Measurements from ENCODE around the gene OR11H1.
A peak's percentile ranks its signal among the peaks of the same experiment; 100 is the strongest.
"Not testable (repeated sequence)": the region's sequence is repeated elsewhere in the genome, so short reads cannot be mapped to it uniquely, and the experiment has no call there.

Gene OR11H1

GRCh38 chr22:15527892-15528291 is at the start of gene OR11H1:
Gene OR11H1 (plus strand): TSS chr22:15528192. CDS start chr22:15528192, 0 bp downstream.
- not testable (repeated sequence) for DNase-seq

DNA sequence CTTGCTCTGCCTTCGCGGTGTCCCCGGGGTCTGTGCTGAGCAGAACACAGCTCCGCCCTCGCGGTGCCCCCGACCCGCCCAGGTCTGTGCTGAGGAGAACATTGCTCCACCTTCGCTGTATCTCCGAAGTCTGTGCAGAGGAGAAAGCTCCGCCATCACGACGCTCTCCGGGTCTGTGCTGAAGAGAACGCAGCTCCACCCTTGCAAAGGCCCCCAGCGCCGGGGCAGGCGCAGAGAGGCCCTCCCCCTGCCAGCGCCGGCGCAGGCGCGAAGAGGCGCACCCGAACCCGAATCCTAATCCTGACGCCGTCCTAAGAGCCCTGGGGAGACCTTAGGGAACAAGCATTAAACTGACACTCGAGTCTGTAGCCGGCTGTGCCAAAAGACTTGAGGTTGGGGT is 18.0 kb upstream of the OR11H1 start:
- DNase-seq; intact Hi-C loops (cut with DNase I): not testable (repeated sequence)

More at GRCh38 chr22:15527892-15528291, at the start of gene OR11H1:
- intact Hi-C loops (cut with DNase I) = not testable (repeated sequence)

DNA sequence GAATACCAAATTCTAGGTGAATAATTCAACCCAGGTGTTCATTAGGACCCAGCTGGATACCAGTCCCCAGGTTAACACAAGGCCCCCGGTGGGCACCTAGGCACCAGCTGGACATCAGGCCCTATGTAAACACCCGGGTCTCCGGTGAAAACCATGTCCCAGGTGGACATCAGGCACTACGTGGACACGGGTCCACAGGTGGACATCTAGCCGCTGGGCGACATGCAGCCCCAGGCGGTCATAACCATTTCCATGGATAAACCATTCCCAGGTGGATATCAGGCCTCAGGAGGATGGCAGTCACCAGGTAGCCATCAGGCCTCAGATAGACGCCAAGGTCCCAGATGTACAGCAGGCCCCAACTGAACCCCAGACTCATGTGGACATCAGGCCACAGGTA is 12.1 kb upstream of the OR11H1 start:
- intact Hi-C loops (cut with DNase I) = not testable (repeated sequence)

DNA sequence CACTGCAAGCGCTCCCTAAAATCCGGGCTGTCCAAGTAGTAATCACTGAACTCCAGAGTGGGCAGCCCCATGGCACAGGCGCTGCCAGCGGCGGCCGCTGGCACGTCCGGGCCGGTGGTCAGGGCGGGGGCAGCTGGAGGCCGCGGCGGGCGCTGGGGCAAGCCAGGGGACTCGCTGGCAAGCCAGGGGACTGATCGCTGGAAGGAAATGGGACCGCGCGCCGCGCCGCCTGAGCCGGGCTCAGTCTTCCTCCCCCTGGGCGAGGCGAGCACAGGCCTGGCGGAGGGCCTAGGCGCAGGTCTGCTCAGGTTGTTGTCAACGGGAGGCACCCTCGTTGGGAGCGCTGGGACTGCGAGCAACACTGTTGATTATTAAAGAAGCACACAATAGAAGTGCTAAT is 25.8 kb downstream of the OR11H1 start:
- DNase-seq = peak in 5 of 42 donors; percentile 3 to 32 (median 8)
- intact Hi-C loops (cut with DNase I) = not testable (repeated sequence)

More for the DNA sequence above, 12.1 kb upstream of the OR11H1 start:
- DNase-seq = not testable (repeated sequence)

DNA sequence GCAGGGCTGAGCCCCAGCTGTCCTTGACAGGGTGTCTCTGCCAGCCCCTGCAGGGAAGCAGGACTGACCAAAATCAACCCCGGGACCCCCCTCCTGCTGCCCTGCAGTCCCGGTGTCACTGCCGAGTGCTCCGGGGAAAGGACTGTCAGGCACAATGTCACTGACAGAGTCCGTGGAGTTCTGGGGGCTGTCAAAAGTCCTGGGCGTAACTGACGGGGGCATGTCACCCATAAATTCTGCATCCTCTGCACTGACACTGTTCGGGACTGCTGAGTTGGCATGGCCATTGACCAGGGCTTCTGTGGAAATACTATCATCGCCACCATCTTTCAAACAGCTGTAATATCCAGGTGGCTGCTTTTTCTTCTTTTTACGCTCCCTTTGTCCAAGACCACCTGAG is 35.5 kb downstream of the OR11H1 start:
- DNase-seq; intact Hi-C loops (cut with DNase I): not testable (repeated sequence)

DNA sequence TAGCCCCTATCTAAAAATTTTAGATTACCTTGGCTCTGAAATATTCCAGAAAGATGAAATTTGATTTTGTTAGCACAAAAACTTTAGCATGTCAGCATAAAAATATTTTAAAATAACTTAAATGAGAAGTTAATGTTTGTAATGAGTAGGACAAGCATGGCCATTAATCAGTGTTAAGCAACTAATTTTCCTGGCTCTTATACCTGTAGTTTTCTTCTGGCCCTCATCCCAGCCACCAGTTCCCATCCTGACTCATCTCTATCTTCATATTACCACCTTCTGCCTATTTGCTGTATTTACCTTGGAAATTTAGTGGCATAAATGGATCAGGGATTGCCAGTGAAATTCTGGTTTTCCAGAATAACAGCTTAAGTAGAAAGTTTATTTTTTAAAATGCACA is 37.1 kb downstream of the OR11H1 start:
- DNase-seq; intact Hi-C loops (cut with DNase I): not testable (repeated sequence)

All from head of caudate nucleus (tissue), 42 donors.